ENCODE measurements around the gene NSMF.
A peak's percentile ranks its signal among the peaks of the same experiment; 100 is the strongest.

The NSMF gene

DNA sequence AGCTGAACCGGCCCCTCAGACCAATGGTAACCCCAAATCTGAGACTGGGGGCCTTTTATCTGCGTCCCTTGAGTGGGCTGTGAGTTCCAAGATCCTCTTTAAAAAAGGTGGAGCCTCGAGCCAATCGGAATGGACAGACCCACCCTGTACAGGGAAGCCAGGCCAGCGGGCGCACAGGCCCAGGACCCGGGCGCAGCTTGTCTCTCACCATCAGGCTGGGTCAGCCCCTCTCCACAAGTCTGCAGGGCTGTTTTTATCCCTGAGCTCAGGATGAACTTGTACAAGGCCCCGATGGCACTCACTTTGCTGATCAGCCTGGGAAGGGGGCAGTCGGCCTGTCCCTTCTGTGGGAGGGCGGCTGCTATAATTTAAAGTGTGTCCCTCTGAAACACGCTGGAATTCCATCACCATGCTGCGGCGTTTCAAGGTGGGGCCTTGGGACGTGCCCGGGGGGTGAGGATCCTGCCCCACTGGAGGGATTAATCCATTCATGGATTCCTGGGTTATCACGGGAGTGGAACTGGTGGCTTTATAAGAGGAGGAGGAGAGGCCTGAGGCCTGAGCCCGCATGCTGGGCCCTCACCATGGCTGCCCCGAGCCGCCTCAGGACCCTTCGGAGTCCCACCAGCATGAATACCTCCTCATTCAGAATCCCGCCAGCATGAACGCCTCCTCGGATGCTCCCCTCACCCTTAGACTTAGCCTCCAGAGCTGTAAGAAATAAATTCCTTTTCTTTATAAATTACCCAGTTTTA lies 50.3 kb downstream of the NSMF start:
- DNase-seq: no peak

DNA sequence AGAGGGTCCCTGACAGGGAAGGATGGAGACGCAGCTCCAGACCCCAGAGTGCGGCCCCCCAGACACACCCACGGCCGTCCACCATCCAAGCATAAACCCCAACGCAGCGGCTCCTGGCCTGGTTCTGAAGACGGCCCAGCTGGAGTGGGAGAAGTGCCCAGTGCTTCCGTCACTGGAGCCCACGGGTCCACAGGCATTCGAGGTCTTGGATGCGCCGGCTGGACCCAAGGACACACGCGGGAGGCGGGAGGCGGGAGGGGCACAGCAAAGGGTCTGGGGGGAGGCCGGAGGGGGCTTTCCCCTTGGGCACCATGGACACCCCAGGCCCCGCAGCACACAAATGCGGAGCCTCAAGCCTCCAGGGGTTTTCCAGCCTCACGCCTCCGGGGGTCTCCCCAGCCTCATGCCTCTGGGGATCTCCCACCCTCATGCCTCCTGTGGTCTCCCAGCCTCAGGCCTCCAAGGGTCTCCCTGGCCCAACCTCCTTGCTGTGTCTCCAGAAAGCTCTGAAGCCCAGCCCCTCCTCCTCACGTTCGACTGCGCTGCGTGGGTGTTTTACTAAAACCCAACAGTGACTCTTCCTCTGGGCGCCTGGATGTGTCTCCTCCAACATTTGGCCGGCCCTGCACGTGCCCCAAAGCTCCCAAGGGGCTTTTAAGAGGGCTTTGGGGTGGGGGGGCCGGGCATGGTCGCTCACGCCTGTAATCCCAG lies 51.4 kb downstream of the NSMF start:
- DNase-seq: no peak

DNA sequence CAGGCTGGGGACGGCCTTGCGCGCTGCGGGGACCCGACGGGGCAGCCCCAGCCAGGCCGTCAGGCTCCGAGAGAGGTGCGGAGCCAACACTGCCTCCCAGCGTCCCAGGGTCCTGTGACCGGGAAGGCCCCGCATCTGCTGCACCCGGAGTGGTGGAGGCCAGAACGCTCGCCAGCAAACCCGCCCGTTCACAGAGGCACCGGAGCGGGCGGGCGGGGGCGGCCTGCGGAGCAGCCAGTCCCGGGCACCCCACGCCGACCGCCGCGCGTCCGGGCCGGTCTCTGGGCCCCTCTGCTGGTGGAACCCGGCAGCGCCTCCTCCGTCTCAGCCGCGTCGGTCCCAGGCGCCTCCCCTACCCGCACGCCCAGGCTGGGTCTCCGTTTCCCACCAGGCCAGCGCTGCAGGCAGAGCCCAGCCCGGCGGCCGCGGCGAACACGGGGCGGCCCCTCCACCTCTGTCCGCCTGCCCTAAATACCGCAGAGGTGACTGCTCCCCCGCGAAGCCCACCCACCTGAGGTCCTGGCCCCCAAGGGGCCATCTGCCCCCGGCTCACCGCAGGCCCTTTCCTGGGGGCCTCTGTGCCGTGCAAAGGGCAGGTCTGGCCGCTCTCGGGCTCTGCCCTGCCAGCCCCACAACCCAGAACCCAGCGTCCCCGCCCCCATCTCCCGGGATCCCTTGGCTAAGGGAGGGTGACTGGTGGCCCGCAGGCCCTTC lies 52.1 kb downstream of the NSMF start:
- DNase-seq: peak; percentile 39

- no peak for DNase-seq
Observed at GRCh38 chr9:137406085-137406760, 52.9 kb downstream of the NSMF start.

GRCh38 chr9:137405677-137406081 lies 53.5 kb downstream of the NSMF start:
- DNase-seq: no peak

DNA sequence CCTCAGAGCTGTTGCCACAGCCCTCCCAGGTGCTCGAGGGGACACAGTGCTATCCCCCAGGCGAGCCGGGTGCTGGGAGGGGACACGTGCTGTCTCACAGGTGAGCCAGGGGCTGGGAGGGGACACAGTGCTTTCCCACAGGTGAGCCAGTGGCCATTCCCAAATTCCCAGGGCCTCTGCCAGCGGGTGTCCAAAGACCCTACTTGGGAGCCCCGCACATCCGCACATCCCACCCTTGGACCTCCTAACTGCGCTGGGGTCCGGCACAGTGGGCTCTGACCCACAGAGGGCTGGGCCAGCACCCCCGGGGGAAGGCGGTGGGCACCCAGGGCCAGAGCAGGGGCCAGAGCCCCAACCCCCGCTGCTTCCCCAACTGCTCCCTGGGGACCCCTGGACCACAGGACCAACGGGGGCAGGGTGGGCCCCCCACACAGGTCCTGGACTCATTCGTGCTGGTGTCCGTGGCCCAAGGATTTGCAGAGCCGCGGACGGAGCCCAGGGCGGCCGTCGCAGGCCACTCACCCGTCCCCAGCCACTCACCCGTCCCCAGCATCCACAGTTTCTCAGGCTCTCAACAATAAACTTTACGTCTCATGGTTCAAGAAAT lies 54.1 kb downstream of the NSMF start:
- DNase-seq: no peak

DNA sequence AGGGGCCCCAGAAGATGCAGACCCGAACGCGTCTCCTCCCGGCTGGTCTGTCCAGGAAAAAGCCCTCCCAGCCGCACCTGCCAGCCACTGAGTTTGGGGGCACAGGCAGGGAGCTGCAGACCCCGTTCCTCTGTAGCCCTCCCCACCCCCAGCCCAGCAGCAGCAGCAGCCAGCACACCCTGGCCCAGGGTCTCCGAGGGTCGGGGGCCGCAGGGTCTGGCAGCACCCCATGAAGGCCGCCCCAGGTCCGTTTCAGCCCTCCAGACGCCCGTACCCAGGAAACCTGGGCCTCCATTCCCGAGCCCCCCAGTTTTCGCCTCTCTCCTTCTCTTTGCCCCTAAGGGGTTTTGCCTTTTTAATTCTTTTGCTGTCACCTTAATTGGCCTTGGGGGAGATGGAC lies 55.9 kb downstream of the NSMF start:
- DNase-seq: no peak

- no peak for DNase-seq
Observed at GRCh38 chr9:137402746-137403145, 56.4 kb downstream of the NSMF start.

- no peak for DNase-seq
Observed at GRCh38 chr9:137398561-137399468, 60.3 kb downstream of the NSMF start.

DNA sequence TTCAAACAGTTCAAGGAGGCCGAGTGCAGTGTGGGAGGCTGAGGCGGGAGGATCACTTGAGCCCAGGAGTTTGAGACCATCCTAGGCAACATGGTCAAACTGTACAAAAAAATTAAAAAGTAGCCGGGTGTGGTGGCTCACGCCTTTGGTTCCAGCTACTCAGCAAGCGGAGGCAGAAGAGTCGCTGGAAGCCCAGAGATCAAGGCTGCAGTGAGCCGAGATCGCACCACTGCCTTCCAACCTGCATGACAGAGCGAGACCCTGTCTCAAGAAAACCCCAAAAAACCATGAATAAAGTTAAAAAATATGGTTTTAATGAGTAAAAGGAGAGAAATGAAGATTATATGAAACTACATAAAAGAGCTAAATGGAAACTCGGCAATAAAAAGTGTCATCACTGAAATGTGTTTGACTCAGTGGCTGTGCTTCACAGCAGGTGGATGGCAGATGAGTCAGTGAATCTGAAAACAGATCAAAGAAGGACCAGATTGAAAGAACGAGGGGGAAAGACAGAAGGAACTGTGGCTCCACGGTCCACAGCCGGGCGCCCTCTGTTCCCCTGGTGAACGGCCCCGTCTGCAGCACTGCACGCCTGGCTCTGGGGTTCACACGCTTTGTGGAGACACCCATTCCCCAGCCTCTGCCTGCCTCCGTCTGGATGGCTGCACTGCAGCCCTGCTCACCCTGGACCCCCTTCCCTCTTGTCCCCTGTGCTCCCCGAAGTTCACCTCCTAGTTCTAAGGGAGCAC lies 61.3 kb downstream of the NSMF start:
- no peak for DNase-seq

Measured in activated T-cell treated with anti-CD3 and anti-CD28 coated beads for 4 hours (primary cell).